HT1080 (cell line): ENCODE data around the gene ABCA7. TPM values are rescaled to one million over a fixed set of nuclear protein-coding genes. Genes with fewer than 3 reads are reported as not detected.
A peak's percentile ranks its signal among the peaks of the same experiment; 100 is the strongest.

Source experiments
- DNase-seq: peaks from one replicate; pipeline ENCODE4 v3.0.0-alpha.2; 2015; ENCODE audit warnings: low read depth
- total RNA-seq: library from RNA; depleted of rRNA; stranded (reverse); fragments of >200 nt; shearing (Covaris generic); gene quantifications from 2 replicates; pipeline ENCODE4 v1.2.3, GENCODE V29; 2014

The ABCA7 gene
- total RNA-seq, 1 experiment from 2014 or later, result 3.0 TPM

DNA sequence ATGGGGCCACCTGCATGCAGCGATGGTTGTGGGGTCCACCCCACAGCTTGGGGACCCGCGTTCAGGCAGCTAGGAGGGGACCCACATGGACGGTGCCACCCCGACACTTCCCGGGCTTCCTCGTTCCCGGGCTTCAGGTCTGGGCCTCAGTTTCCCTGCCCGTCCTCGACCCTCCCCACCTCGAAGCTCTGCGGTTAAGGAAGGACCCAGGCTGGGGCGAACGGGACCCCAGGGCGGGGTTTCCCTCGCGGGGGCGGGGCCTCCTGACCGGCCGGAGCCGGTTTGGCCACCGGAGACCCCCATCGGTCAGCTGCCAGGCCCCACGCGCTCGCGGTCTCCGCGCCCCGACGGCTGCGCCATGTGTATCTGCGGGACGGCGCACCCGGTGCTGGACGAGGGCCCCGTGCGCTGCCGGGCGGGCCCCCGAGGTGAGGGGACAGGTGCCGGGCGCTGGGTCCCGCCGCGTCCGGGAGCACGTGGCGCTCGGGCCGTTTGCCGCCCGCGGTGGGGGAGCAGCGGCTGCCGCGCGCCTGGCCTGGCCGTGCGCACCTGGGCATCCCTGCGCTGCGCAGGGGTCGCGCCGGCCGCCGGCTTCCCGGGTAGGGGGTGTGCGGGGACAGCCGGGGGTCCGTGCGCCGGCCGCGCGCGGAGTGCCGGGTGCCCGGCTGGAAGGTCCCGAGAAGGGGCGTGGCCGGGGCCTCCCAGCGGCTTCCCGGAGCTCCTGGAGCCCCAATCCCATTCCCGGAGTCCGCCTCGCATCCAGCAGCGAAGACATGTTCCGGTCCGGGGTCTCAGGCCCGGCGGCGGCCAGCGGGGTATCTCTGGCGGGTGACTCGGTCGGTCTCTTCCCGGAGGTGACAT, 31.3 kb downstream of the ABCA7 start:
- no peak for DNase-seq

DNA sequence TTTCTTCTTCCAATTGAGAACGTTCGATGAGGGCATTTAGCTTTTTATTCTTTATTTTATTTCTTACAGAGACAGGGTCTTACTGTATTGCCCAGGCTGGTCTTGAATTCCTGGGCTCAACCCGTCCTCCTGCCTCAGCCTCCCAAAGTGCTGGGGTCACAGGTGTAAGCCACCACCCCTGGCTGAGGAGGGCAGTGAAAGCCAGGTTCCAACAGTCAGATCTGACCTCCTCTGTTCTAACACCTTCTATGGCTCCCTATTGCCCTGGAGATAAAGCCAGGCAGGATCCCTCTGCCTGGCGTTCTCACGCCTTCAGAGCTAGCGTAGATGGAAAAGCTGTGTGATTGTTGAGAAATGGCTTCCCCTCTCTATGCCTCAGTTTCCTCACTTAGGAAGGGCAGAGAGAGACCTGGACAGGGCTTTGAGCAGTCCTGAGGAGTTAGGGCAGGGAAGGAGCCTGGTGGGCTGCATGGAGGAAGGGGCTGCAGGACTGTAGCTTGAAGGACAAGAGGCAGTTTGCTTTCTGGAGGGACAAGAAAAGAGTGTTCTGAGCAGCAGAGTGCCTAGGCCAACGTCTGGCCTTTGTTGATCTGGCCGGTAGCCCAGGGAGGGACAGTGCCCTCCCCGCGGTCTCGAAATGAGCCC, 32.6 kb downstream of the ABCA7 start:
- DNase-seq, result no peak

- no peak for DNase-seq
Observed at GRCh38 chr19:1073063-1073955, 33.4 kb downstream of the ABCA7 start.

GRCh38 chr19:1073956-1074517, 34.1 kb downstream of the ABCA7 start:
- DNase-seq, result no peak

- no peak for DNase-seq
Observed at GRCh38 chr19:1074544-1075283, 34.8 kb downstream of the ABCA7 start.

- no peak for DNase-seq
Observed at GRCh38 chr19:1076046-1076386, 36.1 kb downstream of the ABCA7 start.

DNA sequence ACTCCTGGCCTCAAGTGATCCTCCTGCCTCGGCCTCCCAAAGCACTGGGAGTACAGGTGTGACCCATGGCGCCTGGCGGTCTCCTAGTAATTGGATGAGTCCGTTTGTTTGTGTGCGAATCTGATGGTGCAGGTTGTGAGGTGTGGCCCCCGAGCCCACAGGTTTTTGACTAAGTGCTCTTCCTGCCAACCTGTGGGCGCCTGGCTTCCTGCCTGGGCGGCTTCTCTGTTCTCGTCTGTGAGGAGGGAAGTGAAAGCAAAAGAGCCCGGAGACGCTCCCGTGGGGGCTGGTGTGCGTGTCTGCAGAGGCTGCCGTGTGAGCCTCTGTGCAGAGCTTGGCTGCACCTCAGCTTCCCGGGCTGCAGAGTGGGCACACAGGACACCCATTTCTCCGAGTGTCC, 37.0 kb downstream of the ABCA7 start:
- peak; percentile 53 for DNase-seq

DNA sequence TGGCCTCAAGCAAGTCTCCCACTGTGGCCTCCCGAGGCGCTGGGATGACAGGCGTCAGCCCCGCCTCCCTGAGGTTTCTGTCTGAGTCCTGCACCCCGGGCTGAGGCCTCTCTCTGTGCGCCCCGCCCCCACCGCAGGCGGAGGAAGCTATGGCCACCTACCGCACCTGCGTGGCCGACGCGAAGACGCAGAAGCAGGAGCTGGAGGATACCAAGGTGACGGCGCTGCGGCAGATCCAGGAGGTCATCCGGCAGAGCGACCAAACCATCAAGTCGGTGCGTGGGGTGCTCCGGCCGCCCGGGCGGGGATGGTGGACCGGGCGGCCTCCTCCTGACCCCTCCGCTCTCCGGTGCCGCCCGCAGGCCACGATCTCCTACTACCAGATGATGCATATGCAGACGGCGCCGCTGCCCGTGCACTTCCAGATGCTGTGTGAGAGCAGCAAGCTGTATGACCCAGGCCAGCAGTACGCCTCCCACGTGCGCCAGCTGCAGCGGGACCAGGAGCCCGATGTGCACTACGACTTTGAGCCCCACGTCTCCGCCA, 39.7 kb downstream of the ABCA7 start:
- no peak for DNase-seq

DNA sequence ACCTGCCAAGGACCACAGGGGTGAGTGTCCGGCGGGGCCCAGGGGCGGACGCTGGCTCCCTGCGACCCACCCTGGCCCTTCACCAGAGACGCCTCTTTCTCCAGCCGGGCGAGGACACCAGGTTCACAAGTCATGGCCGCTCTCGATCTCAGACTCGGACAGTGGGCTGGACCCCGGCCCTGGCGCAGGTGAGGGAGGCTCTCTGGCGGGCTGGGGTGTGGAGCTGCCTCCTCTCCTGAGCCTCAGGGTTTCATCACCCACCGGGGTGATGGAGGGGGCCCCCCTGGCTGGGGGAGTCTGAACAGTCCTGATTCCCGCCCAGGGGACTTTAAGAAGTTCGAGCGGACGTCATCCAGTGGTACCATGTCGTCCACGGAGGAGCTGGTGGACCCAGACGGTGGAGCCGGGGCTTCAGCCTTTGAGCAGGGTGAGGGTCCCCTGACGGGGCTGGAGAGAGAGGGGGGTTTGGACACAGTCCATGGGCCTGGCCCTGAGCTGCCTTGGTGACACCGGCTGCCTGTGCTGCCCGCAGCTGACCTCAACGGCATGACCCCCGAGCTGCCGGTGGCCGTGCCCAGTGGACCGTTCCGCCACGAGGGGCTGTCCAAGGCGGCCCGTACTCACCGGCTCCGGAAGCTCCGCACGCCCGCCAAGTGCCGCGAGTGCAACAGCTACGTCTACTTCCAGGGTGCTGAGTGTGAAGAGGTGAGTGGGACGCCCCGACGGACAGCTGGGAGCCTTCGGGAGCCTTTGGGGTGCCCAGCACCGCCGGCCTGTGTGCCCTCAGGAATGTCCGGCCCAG, 40.7 kb downstream of the ABCA7 start:
- no peak for DNase-seq

GRCh38 chr19:1081301-1082164, 41.6 kb downstream of the ABCA7 start:
- no peak for DNase-seq

GRCh38 chr19:1082165-1082927, 42.4 kb downstream of the ABCA7 start:
- DNase-seq, result no peak

- DNase-seq, result no peak
Observed at GRCh38 chr19:1082928-1083816, 43.3 kb downstream of the ABCA7 start.

- no peak for DNase-seq
Observed at GRCh38 chr19:1084024-1084868, 44.3 kb downstream of the ABCA7 start.

DNA sequence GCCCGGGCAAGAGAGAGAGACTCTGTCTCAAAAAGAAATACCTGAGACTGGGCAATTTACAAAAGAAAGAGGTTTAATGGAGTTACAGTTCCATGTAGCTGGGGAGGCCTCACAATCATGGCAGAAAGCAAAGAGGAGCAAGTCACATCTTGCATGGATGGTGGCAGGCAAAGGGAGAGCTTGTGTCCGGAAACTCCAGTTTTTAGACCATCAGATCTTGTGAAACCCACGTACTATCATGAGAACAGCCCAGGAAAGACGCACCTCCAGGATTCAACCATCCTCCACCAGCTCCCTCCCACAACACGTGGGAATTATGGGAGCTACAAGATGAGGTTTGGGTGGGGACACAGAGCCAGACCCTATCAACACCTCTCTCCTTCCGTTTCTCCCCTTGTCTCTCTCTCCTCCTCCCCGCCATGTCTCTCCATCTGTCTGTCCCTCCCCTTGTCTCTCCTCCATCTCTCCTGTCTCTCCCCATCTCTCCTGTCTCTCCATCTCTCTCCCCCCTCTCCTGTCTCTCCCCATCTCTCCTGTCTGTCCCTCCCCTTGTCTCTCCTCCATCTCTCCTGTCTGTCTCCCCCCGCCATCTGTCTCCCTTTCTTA, 45.2 kb downstream of the ABCA7 start:
- DNase-seq, result no peak

DNA sequence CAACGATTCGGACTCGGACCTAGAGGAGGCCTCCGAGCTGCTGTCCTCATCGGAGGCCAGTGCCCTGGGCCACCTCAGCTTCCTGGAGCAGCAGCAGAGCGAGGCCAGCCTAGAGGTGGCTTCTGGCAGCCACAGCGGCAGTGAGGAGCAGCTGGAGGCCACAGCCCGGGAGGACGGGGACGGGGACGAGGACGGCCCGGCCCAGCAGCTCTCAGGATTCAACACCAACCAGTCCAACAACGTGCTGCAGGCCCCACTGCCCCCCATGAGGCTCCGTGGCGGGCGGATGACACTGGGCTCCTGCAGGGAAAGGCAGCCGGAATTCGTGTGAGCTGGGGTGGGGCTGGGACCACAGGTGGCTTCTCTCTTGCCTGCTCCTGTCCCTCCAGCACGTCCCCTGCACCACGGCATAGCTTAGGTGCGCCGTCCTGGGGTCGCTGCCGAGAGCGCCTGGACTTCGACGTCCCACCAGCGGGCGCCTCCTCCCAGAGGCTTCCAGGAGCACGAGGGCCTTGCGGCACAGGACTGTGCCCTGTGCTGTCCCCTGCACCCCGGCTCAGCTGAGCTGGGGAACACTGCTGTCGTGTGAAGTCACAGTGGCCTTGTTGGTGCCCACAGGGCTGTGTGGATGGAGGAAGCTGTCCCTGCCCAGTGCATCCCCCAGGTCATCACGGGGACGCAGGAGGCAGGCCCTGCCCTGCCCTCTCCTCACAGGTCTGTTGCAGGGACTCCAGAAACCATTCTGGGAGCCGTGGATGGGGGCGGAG, 46.0 kb downstream of the ABCA7 start:
- DNase-seq, result no peak
